ACHN (cell line): ENCODE results near the gene APOBEC3F.
"Not testable (repeated sequence)": the region's sequence is repeated elsewhere in the genome, so short reads cannot be mapped to it uniquely, and the experiment has no call there.

Experiments used
- DNase-seq: peaks from one replicate; pipeline ENCODE4 v3.0.0-alpha.2; 2015
- in situ Hi-C: cut with HindIII; loops from 2 replicates; pipeline ENCODE4 v1.10.0; 2017; ENCODE audit warnings: low sequenced_read_pairs, low pct_ligation_motif_present, low pct_unique_long_range_greater_than_20kb

Gene APOBEC3F

GRCh38 chr22:39063904-39064303 is 23.2 kb downstream of the APOBEC3F start:
- in situ Hi-C loops, DNase-seq: not testable (repeated sequence)

- DNase-seq, in situ Hi-C loops: not testable (repeated sequence)
These were observed 26.0 kb downstream of the APOBEC3F start for GRCh38 chr22:39066442-39067276.

GRCh38 chr22:39068033-39068785 is 27.5 kb downstream of the APOBEC3F start:
- in situ Hi-C loops = no loop called here
- no peak for DNase-seq

- no peak for DNase-seq
- in situ Hi-C loops = no loop called here
These were observed 29.5 kb downstream of the APOBEC3F start for GRCh38 chr22:39070186-39070585.

GRCh38 chr22:39072581-39072981 is 31.9 kb downstream of the APOBEC3F start:
- in situ Hi-C loops = not testable (repeated sequence)

GRCh38 chr22:39073981-39074380 is 33.3 kb downstream of the APOBEC3F start:
- in situ Hi-C loops = no loop called here
- DNase-seq = no peak

More at GRCh38 chr22:39072581-39072981, 31.9 kb downstream of the APOBEC3F start:
- DNase-seq = not testable (repeated sequence)

- in situ Hi-C loops, DNase-seq: not testable (repeated sequence)
These were observed 35.7 kb downstream of the APOBEC3F start for GRCh38 chr22:39076155-39077025.

GRCh38 chr22:39077026-39077840 is 36.6 kb downstream of the APOBEC3F start, which contains the start of gene APOBEC3G:
Gene APOBEC3G, plus strand, starts transcription at chr22:39077275. Its CDS starts 87 bp downstream, at chr22:39077362.
- in situ Hi-C loops = not testable (repeated sequence)
- peak; percentile 69 for DNase-seq

- DNase-seq, in situ Hi-C loops: not testable (repeated sequence)
These were observed 37.2 kb downstream of the APOBEC3F start for GRCh38 chr22:39077912-39078311.

GRCh38 chr22:39078329-39078728 is 37.7 kb downstream of the APOBEC3F start:
- in situ Hi-C loops = no loop called here
- DNase-seq = no peak

GRCh38 chr22:39079054-39079637 is 38.5 kb downstream of the APOBEC3F start:
- DNase-seq, in situ Hi-C loops: not testable (repeated sequence)

- in situ Hi-C loops = no loop called here
- DNase-seq = no peak
These were observed 39.5 kb downstream of the APOBEC3F start for GRCh38 chr22:39080052-39080762.

- DNase-seq = no peak
- in situ Hi-C loops = no loop called here
These were observed 40.4 kb downstream of the APOBEC3F start for GRCh38 chr22:39081016-39081415.

GRCh38 chr22:39081598-39081997 is 40.9 kb downstream of the APOBEC3F start:
- no peak for DNase-seq
- in situ Hi-C loops = no loop called here

GRCh38 chr22:39083212-39084165 is 42.8 kb downstream of the APOBEC3F start:
- no peak for DNase-seq
- in situ Hi-C loops = no loop called here

- no peak for DNase-seq
- in situ Hi-C loops = no loop called here
These were observed 44.0 kb downstream of the APOBEC3F start for GRCh38 chr22:39084666-39085065.
